Astrocyte of the cerebellum (primary cell): Measurements from ENCODE around the gene SCAI.
"Not testable (repeated sequence)": the region's sequence is repeated elsewhere in the genome, so short reads cannot be mapped to it uniquely, and the experiment has no call there.

Source experiments
- DNase-seq: peaks from one replicate; pipeline ENCODE4 v3.0.0-alpha.2; 2011; ENCODE audit warnings: low read depth
- H3K4me3 ChIP-seq: 2 replicates; pipeline ENCODE4 v1.5.1; 2011; ENCODE audit warnings: mild to moderate bottlenecking, low read depth, low read length, moderate library complexity
- in situ Hi-C: cut with HindIII; loops from 2 replicates; pipeline ENCODE4 v1.10.0; 2017; ENCODE audit warnings: low sequenced_read_pairs
- TF ChIP-seq, protein P1 (sequence below): IDR thresholded peaks from 2 replicates; pipeline ENCODE4 v1.5.1; 2012; ENCODE audit warnings: low read length, low read depth, moderate library complexity, mild to moderate bottlenecking; ENCODE audit errors: missing control alignments

SCAI gene

DNA sequence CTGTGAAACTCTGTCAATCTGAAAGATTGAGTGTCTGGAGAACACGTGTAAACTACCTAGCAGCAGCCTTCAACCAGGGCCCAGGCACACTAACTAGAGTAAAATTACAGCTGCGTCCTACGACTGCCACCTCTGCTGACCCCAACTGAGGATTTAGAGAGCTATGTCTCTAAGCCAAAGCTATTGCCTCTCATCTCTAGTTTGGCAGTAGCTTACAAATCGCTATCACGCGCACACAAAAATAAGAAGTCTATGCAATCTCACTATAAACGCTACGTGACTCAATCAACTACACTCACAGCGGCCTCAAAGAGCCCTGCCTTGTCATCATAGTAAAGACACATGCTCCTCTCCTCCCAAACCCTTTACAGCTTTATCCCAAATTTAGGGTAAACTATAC, 37.5 kb upstream of the SCAI start:
- DNase-seq, result no peak
- in situ Hi-C loops, result no loop called here
- TF ChIP-seq, protein P1, sequence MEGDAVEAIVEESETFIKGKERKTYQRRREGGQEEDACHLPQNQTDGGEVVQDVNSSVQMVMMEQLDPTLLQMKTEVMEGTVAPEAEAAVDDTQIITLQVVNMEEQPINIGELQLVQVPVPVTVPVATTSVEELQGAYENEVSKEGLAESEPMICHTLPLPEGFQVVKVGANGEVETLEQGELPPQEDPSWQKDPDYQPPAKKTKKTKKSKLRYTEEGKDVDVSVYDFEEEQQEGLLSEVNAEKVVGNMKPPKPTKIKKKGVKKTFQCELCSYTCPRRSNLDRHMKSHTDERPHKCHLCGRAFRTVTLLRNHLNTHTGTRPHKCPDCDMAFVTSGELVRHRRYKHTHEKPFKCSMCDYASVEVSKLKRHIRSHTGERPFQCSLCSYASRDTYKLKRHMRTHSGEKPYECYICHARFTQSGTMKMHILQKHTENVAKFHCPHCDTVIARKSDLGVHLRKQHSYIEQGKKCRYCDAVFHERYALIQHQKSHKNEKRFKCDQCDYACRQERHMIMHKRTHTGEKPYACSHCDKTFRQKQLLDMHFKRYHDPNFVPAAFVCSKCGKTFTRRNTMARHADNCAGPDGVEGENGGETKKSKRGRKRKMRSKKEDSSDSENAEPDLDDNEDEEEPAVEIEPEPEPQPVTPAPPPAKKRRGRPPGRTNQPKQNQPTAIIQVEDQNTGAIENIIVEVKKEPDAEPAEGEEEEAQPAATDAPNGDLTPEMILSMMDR, result no peak
- no peak overlapping the region for H3K4me3 ChIP-seq

DNA sequence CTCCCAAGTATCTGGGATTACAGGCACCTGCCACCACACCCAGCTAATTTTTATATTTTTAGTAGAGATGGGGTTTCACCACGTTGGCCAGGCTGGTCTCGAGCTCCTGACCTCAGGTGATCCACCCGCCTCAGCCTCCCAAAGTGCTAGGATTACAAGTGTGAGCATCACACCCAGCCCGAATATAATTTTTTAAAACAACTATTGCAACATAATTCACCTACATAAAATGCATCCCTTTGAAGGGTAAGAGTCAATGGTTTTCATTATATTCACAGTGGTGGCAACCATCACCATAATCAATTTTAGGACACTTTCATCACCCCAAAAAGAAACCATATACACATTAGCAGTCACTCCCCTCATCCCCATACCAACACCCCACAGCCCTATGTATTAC, 36.4 kb upstream of the SCAI start:
- H3K4me3 ChIP-seq, DNase-seq, in situ Hi-C loops: not testable (repeated sequence)

DNA sequence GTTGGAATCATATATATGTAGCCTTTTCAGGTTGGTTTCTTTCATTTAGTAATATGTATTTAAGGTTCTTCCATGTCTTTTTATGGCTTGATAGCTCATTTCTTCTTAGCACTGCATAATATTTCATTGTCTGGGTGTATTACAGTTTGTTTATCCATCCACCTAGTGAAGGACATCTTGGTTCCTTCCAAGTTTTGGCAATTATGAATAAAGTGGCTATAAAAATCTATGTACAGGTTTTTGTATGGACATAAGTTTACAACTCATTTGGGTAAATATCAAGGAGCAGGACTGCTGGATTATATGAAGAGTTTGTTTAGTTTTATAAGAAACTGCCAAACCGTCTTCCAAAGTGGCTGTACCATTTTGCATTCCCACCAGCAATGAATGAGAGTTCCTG, 34.6 kb upstream of the SCAI start:
- TF ChIP-seq, protein P1, result no peak
- in situ Hi-C loops, result no loop called here
- DNase-seq, result no peak
- H3K4me3 ChIP-seq, result no peak overlapping the region

DNA sequence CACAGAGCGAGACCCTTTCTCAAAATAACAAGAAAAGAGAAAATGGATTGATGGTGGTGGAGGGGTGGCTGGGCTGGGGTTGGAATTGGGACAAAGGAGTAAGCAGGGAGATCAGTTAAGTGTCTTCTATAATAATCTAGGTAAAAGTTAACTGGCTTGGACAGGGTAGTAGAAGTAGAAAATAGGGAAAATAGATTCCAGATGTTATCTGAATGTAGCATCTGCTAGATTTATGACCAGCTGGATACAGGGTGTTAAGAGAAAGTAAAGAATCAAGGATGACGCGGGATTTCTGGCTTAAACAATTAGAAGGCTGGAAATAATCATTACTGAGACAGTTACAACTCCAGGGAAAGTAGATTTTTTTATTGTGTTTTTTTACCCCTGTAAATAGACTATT, 33.3 kb upstream of the SCAI start:
- TF ChIP-seq, protein P1, result no peak
- no peak overlapping the region for H3K4me3 ChIP-seq
- in situ Hi-C loops, result no loop called here
- DNase-seq, result no peak

DNA sequence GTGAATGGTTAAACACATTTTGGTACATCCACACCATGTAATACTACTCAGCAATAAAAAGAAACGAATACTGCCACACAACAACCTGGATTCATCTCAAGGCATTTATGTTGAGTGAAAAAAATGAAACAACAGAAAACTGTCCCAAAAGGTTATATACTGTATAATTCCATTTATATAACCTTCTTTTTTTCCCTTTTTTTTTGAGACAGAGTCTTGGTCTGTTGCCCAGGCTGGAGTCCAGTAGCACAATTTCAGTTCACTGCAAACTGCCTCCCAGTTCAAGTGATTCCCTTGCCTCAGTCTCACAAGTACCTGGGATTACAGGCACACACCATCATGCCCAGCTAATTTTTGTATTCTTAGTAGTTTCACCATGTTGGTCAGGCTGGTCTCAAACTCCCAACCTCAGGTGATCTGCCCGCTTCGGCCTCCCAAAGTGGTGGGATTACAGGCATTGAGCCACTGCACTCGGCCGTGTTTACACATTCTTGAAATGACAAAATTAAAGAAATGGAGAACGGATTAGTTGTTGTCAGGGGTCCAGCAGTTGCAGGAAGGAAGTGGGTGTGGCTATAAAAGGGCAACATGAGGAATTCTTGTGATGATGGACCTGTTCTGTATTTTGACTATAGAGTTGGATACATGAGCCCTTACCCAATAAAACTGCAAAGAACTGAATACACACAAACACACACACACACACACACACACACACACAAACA, 28.9 kb upstream of the SCAI start:
- TF ChIP-seq, protein P1, result no peak
- H3K4me3 ChIP-seq, result no peak overlapping the region
- in situ Hi-C loops, result no loop called here
- no peak for DNase-seq

DNA sequence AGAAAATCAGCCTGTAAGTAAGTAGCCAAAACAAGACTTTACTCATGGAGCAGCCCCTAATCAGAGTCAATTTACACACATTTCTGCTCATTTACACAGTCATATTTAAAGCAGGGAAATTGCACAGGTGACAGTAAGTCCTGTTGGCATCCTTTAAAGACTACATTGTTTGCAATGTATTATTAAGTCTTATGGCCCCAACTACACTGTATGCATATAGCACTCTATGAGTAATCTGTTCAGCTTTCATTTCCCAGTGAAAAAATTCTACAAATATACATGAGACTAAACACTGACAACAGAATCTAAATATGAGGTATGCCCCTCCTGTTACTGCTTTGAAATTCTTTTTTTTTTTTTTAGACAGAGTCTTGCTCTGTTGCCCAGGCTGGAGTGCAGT, 26.6 kb upstream of the SCAI start:
- TF ChIP-seq, protein P1, result no peak
- no peak for DNase-seq
- in situ Hi-C loops, result no loop called here
- H3K4me3 ChIP-seq, result no peak overlapping the region

DNA sequence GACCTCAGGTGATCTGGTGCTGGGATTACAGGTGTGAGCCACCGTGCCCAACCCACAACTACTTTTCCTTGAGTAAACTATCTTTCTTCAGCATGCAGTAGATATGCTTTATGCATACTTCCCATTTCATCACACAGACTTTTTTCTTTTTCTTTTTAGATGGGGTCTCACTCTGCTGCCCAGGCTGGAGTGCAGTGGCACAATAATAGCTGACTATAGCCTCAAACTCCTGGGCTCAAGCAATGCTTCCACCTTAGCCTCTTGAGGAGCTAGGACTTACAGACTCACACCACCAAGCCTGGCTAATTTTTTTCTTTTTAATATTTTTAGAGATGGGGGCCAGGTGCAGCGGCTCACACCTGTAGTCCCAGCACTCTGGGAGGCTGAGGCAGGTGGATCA, 23.4 kb upstream of the SCAI start:
- H3K4me3 ChIP-seq, result no peak overlapping the region
- DNase-seq, result no peak
- in situ Hi-C loops, result no loop called here
- TF ChIP-seq, protein P1, result no peak

DNA sequence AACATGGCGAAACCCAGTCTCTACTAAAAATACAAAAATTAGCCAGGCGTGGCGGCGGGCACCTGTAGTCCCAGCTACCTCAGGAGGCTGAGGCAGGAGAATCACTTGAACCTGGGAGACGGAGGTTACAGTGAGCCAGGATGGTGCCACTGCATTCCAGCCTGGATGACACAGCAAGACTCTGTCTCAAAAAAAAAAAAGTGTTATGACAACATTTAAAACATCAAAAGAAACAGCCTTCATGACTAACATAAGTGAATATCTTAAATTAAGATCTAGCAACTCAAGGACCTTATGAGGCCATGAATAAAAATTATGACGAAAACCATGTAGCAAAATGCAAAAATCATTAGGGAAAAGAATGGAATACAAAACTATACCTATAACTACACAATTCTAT, 19.6 kb upstream of the SCAI start:
- in situ Hi-C loops, H3K4me3 ChIP-seq, DNase-seq: not testable (repeated sequence)
